Epithelial cell of esophagus (primary cell): ENCODE data around the gene AAK1.
"Not testable (repeated sequence)": the region's sequence is repeated elsewhere in the genome, so short reads cannot be mapped to it uniquely, and the experiment has no call there.

Source experiments
- DNase-seq: peaks from one replicate; pipeline ENCODE4 v3.0.0; 2010; ENCODE audit warnings: low read depth
- H3K4me3 ChIP-seq: 2 replicates; pipeline ENCODE4 v1.5.1; 2011; ENCODE audit warnings: mild to moderate bottlenecking, low read length, control low read depth
- TF ChIP-seq, protein P1 (sequence below): IDR thresholded peaks from 2 replicates; pipeline ENCODE4 v1.5.1; 2011; ENCODE audit warnings: low read depth, mild to moderate bottlenecking, low read length, control low read depth, inconsistent platforms; ENCODE audit not compliant: insufficient read depth; ENCODE audit errors: missing control alignments

AAK1 gene

DNA sequence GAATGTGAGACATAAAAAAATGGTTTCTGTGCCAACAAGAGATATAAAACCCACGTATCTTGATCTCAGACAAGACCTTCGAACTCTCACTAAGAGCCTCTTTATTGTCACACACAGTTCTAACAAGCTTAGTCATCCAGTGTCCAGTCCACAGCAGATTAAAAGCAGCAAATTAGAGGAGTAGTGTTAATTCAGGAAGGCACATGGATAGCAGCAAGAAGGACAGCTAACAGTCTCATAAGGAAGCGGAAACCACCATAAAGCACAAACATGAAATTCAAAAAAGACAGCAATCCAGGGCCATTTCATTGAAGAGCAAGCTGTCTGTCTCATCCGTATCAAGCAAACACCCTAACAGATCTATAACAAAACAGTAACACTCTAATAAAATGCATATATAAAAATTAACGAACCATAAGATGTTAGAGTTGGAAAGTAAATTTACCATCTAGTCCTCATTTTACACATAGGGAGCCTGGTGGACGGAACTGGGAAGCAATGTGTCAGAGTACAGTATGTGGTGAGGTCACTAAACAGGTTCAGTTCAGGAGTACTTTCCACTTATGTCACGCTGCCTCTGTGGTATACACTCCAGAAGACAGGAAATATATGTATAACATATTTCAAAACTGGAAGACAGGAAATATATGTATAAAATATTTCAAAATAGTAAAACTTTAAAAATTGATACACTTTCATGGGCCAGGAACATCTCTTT is 18.3 kb downstream of the AAK1 start:
- TF ChIP-seq, protein P1, sequence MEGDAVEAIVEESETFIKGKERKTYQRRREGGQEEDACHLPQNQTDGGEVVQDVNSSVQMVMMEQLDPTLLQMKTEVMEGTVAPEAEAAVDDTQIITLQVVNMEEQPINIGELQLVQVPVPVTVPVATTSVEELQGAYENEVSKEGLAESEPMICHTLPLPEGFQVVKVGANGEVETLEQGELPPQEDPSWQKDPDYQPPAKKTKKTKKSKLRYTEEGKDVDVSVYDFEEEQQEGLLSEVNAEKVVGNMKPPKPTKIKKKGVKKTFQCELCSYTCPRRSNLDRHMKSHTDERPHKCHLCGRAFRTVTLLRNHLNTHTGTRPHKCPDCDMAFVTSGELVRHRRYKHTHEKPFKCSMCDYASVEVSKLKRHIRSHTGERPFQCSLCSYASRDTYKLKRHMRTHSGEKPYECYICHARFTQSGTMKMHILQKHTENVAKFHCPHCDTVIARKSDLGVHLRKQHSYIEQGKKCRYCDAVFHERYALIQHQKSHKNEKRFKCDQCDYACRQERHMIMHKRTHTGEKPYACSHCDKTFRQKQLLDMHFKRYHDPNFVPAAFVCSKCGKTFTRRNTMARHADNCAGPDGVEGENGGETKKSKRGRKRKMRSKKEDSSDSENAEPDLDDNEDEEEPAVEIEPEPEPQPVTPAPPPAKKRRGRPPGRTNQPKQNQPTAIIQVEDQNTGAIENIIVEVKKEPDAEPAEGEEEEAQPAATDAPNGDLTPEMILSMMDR, result no peak
- no peak for DNase-seq
- H3K4me3 ChIP-seq, result no peak overlapping the region

DNA sequence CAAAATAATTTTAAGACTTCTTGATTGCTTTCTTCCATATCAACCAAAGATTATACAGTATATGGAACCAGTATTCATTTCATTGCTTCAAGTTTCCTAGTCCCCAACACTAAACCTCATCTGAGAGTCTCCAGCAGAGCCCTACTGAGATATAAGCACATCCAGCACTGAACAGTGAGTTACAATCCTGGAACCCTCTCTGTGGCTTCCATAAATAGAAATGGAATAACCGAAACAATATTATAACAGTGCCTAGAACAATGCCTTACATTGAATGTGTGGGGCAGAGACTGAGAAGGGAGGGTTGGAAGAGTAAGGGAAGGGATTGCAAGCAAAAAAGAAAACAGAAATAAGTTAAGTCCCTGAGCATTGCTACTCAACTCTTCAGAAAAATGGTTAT is 18.9 kb downstream of the AAK1 start:
- TF ChIP-seq, protein P1, result no peak
- no peak overlapping the region for H3K4me3 ChIP-seq
- DNase-seq, result no peak

DNA sequence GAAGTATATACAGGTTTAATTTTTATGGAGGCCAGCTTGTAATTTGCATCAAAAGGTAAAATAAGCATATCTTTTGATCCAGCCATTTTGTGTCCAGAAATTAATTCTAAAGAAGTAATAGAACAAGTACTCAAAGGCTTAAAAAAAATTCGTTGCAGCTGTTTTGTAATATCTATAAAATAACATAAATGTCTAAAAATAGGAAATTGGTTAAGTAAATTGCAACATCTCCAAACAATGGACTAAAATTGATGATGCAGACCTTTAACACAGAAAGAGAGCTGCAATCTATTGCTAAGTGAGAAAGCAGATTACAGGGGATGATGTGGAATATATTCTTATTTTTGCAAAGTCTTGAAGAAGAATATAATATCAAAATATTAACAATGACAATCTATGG is 19.4 kb downstream of the AAK1 start:
- H3K4me3 ChIP-seq, result no peak overlapping the region
- DNase-seq, result no peak
- TF ChIP-seq, protein P1, result no peak

DNA sequence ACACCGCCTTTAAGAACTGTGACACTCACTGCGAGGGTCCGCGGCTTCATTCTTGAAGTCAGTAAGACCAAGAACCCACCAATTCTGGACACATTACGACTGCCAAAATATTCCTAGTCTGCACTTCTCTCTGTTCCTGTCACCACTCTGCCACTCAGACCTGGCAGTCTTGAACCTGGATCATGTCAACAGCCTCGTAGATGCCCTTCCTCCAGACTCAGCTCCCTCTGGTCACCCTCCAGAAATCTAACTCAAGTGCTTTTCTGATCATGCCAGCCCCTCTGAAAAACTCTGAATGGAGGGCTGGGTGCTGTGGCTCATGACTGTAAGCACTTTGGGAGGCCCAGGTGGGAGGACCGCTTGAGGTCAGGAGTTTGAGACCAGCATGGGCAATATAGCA is 20.3 kb downstream of the AAK1 start:
- DNase-seq, result no peak
- TF ChIP-seq, protein P1, result no peak
- H3K4me3 ChIP-seq, result no peak overlapping the region

DNA sequence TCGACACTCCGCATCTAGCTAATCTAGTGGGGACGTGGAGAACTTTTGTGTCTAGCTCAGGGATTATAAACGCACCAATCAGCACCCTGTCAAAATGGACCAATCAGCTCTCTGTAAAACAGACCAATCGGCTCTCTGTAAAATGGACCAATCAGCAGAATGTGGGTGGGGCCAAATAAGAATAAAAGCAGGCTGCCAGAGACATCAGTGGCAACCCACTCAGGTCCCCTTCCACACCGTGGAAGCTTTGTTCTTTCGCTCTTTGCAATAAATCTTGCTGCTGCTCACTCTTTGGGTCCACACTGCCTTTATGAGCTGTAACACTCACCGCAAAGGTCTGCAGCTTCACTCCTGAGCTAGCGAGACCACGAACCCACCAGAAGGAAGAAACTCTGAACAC is 20.7 kb downstream of the AAK1 start:
- H3K4me3 ChIP-seq, result not testable (repeated sequence)

DNA sequence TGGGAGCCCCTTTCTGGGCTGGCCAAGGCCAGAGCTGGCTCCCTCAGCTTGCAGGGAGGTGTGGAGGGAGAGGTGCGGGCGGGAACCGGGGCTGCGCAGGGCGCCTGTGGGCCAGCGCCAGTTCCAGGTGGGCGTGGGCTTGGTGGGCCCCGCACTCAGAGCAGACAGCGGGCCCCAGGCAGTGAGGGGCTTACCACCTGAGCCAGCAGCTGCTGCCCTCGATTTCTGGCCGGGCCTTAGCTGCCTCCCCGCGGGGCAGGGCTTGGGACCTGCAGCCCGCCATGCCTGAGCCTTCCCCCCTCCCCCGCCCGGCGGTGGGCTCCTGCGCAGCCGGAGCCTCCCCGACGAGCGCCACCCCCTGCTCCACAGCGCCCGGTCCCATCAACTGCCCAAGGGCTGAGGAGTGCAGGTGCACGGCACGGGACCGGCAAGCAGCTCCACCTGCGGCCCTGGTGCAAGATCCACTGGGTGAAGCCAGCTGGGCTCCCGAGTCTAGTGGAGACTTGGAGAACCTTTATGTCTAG is 21.5 kb downstream of the AAK1 start:
- not testable (repeated sequence) for DNase-seq, H3K4me3 ChIP-seq

More for the DNA sequence above, 20.7 kb downstream of the AAK1 start:
- DNase-seq, result not testable (repeated sequence)

DNA sequence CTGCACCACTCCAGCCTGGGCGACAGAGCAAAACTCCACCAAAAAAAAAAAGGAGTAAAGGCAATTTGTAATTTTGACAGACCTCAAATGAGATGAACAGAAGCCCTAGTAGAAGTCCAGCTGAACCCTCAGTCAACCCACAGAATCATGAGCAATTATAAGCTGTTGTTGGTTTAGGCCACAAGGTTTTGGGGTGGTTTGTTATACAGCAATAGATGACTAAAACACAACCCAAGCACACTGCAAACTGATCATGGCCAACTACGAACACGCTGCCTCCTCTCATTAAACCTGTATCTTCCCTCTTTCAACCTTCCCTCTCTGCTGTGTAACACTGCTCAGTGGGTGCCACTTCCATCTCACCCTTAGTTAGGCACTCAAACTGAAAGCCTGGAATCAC is 22.1 kb downstream of the AAK1 start:
- no peak overlapping the region for H3K4me3 ChIP-seq
- TF ChIP-seq, protein P1, result no peak
- no peak for DNase-seq

DNA sequence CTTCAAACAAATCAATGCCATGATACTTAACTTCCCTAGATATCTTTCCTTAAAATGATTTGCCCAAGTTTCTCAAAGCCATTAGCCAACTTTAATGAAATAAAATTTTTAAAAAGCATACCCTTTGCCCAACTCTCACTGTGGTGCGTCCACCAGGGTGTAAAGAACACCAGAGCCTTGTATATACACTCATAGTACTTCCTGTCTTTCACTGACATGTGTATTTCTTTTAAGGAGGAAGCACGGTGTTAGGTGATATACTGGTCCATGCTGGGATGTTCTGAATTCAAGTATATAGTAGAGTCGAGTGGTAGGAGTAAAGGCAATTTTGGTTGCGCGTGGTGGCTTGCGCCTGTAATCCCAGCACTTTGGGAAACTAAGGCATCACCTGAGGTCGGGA is 22.7 kb downstream of the AAK1 start:
- H3K4me3 ChIP-seq, result no peak overlapping the region
- TF ChIP-seq, protein P1, result no peak
- no peak for DNase-seq
